Measurements from ENCODE around the gene ZNF320. TPM values are rescaled to one million over a fixed set of nuclear protein-coding genes. Genes with fewer than 3 reads are reported as not detected.
"Not testable (repeated sequence)": the region's sequence is repeated elsewhere in the genome, so short reads cannot be mapped to it uniquely, and the experiment has no call there.

The ZNF320 gene
- total RNA-seq, 1 donor: 18.6 TPM

GRCh38 chr19:52943134-52943883 is 45.9 kb upstream of the ZNF320 start:
- no peak for DNase-seq (ENCODE audit: low read depth)
- H3K4me3 ChIP-seq (ENCODE audit: low read depth, low read length): peak overlapping the region; percentile 92
- TF ChIP-seq, protein P1, sequence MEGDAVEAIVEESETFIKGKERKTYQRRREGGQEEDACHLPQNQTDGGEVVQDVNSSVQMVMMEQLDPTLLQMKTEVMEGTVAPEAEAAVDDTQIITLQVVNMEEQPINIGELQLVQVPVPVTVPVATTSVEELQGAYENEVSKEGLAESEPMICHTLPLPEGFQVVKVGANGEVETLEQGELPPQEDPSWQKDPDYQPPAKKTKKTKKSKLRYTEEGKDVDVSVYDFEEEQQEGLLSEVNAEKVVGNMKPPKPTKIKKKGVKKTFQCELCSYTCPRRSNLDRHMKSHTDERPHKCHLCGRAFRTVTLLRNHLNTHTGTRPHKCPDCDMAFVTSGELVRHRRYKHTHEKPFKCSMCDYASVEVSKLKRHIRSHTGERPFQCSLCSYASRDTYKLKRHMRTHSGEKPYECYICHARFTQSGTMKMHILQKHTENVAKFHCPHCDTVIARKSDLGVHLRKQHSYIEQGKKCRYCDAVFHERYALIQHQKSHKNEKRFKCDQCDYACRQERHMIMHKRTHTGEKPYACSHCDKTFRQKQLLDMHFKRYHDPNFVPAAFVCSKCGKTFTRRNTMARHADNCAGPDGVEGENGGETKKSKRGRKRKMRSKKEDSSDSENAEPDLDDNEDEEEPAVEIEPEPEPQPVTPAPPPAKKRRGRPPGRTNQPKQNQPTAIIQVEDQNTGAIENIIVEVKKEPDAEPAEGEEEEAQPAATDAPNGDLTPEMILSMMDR (IDR thresholded peaks at IDR 0.05; ENCODE audit: insufficient read depth, low read depth, low read length): no peak

DNA sequence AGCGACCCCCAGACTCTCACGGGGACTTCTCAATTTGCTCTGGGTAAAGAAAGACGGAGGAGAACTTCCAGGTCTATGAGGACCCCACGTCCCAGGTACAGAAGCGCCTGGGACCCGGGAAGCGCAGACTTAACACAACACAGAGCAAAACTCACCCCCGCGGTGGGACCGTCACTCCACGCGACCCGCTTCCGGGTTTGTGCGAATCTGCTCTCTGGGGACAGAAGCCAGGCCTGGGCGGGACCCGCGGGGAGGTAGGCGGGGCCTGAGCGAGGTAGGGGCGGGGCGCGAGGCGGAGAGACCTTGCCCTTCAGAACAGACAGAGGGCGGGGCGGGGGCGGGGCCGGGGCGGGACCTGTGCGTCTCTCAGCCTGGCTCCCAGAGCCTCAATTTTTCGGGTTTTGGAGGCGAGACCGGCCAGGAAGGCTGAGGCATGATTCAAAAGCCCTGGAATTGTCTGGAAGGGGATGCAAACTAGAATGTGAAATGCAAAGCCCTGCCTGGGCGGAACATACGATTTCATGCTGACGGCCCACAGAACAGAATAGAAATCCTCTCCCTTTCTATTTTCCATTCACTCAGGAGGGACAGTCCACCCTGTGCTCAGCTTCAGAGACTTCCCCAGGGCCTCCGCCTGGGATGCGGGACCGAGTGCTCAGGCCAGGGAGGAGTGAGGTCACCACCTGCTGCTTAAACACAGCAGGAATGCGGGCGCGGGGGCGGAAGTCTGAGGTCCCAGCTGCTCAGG is 45.1 kb upstream of the ZNF320 start:
- peak overlapping the region; percentile 92 for H3K4me3 ChIP-seq (ENCODE audit: low read depth, low read length)

GRCh38 chr19:52941941-52942385 is 44.5 kb upstream of the ZNF320 start:
- peak; percentile 32 for DNase-seq (ENCODE audit: low read depth)
- TF ChIP-seq, protein P1 (IDR thresholded peaks at IDR 0.05; ENCODE audit: insufficient read depth, low read depth, low read length): no peak
- peak overlapping the region; percentile 92 for H3K4me3 ChIP-seq (ENCODE audit: low read depth, low read length)

More for the DNA sequence above, 45.1 kb upstream of the ZNF320 start:
- TF ChIP-seq, protein P1 (IDR thresholded peaks at IDR 0.05; ENCODE audit: insufficient read depth, low read depth, low read length): no peak
- peak; percentile 83 for DNase-seq (ENCODE audit: low read depth)

GRCh38 chr19:52941523-52941922 is 44.1 kb upstream of the ZNF320 start:
- DNase-seq (ENCODE audit: low read depth): not testable (repeated sequence)
- H3K4me3 ChIP-seq (ENCODE audit: low read depth, low read length): peak overlapping the region; percentile 92

DNA sequence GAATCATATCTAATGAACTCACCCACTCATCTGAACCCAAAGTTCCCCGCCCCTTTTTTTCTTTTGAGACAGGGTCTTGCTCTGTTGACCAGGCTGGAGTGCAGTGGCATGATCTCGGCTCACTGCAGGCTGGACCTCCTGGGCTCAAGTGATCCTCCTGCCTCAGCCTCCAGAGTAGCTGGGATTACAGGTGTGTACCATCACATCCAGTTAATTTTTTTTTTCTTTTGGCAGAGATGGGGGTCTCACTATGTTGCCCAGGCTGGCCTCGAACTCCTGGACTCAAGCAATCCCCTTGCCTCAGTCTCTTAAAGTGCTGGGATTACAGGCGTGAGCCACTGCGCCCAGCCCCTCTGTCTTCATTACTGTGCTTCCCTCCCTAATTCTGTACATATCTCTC is 43.5 kb upstream of the ZNF320 start:
- H3K4me3 ChIP-seq (ENCODE audit: low read depth, low read length); DNase-seq (ENCODE audit: low read depth): not testable (repeated sequence)

DNA sequence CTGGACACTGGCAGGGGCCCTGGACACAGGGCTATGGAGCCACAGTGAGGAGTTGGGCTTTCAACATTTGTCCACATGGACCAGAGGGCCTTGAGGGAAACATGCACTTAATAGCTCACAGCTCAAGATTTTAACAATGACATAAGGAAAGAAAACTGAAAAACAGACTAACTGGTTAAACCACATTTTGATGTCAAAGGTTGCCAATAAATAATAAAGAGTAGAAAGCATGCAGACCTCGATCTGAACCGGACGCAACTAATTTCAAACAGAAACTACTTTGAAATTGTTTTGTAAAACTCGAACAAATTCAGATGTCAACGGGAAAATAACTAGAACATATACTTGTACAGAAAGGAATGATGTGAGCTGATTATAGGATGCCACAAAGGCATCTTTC is 41.3 kb upstream of the ZNF320 start:
- H3K4me3 ChIP-seq (ENCODE audit: low read depth, low read length): no peak overlapping the region
- TF ChIP-seq, protein P1 (IDR thresholded peaks at IDR 0.05; ENCODE audit: insufficient read depth, low read depth, low read length): no peak
- peak; percentile 44 for DNase-seq (ENCODE audit: low read depth)

GRCh38 chr19:52936954-52937325 is 39.5 kb upstream of the ZNF320 start:
- TF ChIP-seq, protein P1 (IDR thresholded peaks at IDR 0.05; ENCODE audit: insufficient read depth, low read depth, low read length): no peak
- no peak overlapping the region for H3K4me3 ChIP-seq (ENCODE audit: low read depth, low read length)
- DNase-seq (ENCODE audit: low read depth): no peak

Measured in fibroblast of villous mesenchyme (primary cell).